HG02623 (cell line): ENCODE data around the gene FILIP1.

Experiments
- ATAC-seq: cut with Tn5 transposase; IDR thresholded peaks from one replicate; pipeline ENCODE4 v1.9.1; 2021; ENCODE audit warnings: moderate library complexity; ENCODE audit not compliant: unreplicated experiment

FILIP1 gene

DNA sequence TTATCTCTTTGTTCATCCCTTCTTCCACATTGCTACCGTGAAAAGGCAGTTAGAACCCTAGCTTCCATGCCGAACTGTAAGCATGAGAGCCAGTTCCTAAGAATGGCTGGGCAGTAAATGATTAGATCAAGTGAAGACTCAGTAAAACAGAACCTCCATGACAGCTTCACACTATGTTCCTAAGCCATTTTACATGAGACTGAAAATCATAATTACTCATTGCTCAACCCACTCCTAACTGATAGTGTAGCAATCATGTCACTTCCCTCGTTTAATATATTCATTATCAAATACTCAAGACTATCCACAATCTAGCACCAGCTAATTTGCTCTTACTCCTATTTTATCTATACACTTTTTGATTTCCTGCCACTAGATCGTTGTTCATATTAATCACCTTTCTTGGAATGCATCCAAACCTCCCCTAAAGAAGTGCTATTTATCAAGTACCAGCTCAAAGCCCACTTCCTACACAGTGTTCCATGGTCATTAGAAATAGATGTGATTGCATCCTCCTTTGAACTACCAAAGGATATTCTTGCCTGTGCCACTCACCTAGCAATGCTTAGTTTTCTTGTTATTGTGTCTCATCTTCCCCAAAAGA is 215.0 kb downstream of the FILIP1 start:
- no peak for ATAC-seq

DNA sequence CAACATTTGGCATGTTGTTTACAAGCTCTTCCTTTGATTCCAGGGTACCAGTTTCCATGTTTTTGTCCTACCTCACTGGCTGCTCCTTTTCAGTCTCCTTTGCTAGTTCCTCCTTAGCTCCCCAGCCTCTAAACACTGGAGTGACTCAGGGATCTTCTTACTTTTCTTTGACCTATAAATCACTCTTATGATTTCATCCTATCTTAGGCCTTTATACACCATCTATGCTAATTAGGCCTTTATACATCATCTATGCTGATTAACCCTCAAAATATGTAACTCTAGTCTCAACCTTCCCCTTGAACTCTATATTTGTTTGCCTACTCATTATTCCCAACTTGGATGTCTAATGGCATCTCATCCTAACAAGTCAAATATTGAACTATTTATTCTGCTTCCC is 218.5 kb downstream of the FILIP1 start:
- no peak for ATAC-seq

DNA sequence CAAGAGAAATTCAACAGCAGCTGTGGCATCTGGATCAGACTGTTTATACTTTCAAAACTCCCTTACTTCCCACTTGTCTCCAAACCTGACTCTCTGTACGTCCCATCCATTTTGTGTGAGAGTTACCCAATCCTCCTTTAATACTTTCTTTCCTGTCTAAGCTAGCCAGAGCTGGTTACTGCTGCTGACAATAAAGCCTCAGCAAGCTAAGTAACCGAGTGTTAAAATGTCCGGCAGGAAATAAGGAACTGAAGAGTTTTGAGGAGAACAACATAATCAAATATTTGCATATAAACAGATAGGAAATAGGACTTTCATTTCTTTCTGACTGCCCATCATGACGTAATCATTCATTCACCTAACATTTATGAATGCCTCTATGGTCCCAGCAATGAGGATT is 220.6 kb downstream of the FILIP1 start:
- no peak for ATAC-seq

DNA sequence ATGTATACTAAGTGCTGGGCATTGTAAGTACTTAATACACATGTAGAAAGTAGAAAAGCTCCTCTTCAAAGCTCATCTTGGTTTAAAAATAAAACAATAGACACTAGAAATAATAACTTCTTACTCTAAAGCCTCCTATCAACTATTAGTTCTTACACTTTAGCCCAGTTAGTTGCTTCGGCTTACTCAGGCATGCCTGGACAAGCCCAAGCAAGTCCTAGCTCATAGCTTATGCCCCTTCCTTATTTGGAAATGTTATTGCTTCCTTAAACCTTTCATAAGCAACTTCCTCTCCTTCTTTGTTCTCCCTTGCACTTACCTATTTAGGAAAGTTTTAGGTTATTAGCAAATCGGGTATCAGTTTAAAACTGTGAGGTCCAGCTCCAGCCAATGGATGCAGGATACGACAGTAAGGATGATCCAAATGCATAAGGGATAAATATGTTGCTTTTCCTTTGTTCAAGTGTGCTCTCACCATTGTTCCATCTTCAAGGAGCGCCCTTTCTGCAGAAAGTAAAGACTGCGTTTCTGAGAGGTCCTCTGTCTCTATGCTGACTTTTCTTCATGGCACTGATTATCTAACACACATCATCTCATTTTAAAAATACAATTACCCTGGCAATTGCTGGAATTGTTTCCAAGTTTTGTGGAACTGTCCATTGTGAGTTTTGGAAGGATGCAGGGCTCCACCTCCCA is 221.3 kb downstream of the FILIP1 start:
- no peak for ATAC-seq

DNA sequence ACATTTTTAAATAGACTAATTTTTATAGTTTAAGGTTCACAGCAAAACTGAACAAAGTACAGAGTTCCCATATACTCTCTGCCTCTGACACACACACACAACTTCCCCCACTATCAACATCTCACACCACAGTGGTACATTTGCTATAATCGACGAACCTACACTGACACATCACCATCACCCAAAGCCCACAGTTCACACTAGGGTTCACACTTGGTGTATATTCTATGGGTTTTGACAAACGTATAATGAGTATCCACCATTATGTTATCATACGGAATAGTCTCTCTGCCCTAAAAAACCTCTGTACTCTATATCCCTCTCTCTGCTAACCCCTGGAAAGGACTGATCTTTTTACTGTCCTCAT is 224.6 kb downstream of the FILIP1 start:
- no peak for ATAC-seq

DNA sequence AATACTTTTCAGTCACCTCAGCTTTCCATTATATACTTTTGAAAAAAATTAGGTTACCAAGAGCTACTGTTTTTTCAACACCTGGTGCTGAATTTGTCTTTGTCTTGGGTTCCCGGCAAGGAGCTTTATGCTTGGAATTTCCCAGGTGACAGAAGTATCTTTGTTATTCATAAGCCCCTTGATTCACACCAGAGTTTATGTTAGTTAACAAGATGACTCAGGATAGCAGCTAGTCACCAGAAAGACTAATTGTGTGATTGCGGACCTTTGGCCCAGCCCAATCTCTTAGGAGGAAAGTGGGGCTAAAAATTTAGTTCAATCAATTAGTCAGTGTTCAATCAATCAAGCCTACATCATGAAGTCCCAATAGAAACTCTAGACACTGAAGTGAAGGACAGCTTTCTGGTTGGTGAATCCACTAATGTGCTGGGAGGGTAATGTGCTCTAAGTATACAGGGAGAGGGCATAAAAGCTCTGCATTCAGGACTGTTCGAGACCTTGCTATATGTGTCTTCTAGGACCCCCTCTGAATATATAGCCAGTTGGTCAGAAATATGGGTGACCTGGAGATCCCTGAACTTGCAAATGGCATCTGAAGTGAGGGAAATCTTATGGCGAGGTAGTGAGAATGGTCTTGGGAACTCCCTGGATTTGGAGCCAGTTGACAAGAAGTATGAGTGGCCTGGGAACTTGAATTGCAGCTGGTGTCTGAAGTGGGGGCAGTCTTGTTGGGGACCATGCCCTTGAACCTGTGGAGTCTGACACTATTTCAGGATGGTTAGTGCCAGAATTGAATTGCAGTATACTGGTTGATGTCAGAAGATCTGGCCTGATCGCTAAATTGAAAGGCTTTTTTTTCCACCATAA is 225.2 kb downstream of the FILIP1 start:
- no peak for ATAC-seq

DNA sequence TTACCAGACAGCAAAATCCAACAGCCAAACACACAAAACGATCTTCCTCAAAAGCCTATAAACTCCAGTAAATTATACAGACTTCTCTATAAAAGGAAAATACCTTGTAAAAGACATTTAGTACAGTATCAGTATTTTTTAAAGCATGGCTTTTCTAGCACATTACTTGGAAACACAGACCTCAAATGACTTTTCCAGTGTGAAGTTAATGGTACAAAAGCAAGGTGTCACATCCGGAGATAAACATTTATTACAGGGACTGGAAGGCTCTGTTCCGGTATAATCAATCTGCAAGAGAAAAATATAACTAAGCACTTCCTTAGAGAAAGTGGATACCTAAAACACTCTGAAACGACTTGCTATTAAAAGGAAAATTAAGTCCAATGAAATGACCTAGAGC is 226.1 kb downstream of the FILIP1 start:
- no peak for ATAC-seq

DNA sequence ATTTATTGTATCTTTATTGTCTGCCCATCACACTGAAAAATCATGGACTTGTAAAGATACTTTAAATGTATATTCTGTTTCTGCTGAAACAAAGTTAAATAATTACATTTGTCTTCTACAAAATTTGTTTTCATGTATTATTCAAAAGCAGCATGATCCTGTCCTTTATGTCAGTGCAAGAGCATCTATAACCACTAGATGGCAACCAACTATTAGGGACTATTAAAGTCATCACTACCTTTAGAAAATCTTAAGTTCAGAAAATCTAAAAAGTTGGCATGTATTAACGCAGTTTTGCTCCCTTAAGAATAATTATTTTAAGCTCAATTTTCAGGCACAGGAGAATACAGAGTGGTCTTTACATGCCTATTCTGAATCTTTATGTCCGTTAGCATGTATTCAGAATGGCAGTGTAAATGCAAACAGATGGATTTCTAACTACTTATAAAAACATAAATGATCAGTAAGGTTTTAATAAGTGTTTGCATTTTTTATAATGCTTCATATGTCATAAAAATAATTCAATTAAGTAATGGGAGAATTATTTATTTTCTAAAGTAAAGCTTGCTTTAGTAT is 226.8 kb downstream of the FILIP1 start:
- peak; percentile 78 for ATAC-seq

DNA sequence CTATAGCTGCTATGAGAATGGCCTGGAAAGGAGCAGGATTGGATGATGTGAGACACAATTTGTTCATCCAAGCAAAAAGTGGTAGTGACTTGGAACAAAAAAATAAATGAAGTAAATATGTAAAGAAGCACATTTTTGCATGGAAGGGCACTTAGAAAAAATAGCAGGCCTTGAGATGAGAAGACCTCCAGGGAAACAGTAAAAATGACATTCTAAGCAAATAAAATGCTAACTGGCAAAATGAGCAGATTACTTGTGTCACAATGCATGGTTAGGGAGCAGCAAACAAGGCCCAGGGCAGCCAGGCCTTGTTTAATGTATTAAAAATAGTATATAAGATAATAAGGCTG is 230.2 kb downstream of the FILIP1 start:
- no peak for ATAC-seq

DNA sequence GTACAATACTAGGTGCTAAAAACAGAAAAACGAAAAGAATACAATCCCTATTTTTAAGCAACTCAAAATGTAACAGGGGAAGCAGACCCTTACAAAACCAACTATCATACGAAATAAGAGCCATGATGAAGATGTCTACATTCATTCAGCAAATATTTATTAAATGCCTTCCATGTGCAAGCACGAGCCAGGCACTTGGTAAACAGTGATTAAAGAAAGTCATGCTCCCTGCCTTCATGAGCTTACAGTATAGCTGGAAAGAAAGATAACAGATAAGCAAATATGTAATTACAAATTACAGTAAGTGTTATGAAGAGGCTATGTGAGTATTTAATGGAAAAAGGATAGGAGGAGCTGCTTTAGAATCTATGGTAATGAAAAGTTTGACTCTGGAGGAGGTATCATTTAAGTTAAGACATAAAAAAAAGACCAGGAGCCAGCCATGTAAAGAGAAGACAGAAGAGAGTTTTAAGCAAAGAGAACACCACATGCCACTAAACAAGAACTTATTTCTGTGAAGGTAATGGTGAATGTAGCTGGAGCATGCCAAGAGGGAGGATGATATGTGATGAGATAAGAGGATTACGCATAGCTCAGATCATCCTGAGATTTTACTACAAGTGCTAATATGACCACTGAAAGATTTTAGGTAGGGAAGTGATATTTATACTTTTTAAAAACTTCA is 230.7 kb downstream of the FILIP1 start:
- ATAC-seq = no peak

DNA sequence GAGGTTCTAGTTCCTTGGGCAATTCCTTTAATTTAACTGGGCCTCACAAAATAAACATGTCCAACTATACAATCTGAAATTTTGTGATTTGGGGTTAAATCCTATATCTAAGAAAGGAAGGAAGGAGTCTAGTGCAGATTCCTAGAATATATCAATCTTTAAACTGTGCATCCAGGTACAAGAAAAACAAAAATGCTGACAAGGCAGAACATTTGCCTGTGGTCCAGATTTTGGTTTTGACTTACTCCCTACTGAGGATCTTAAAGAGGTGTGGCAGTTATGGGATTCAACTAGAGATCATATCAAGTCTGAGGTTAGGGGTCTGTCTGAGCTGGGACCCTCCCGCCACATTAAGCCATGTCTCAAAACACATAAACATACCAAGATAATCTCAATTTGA is 232.3 kb downstream of the FILIP1 start:
- no peak for ATAC-seq

DNA sequence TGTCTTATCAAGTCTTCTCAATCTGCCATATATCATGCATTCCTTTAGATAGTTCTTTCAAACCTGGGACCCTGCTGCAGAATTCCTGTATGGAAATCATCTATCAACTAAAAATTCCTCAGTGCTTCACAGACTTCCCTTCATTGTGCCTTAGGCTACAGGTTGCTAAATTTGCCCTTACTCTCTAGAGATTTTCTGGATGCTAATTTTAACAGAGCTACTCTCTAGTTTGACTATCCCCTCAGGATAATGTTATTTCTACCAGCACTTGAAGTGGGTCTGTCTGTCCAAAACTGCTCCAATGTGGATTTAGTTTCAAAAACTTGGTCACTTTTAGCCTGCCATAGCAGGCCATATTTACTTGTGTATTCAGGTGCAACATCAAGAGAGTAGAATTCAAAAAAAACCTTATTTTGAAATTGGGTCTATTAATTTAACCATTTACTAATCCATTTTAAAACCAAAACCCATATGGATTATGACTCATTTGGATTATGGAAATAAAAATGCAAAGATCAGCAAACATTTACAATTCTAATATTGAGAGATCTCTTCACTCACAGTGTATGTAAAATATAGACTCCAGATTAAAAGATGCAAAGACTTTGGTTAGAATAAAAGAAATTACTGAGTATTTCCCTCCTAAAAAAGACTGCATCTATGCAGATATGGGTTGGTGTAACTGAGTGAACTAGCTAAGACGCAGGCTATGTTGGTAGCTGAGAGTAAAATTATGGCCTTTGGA is 236.1 kb downstream of the FILIP1 start:
- ATAC-seq = no peak

DNA sequence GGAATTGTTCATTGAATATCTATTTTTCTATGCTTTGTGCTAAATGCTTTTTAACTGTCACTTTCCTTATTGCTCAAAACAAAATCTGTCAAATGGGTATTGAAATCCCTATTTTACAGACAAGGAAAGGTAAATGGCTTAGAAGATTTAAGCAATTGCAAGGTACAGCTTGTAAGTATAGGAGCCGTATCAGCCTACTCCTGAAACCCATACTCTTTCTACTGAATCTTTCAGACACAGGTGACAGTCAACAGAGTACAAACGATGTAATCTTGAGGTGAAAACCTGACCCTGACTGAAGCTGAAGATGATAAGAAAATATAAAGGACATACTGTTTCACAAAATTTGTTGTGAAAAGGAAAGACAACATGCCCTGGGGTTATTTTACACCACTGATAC is 243.0 kb downstream of the FILIP1 start:
- no peak for ATAC-seq

DNA sequence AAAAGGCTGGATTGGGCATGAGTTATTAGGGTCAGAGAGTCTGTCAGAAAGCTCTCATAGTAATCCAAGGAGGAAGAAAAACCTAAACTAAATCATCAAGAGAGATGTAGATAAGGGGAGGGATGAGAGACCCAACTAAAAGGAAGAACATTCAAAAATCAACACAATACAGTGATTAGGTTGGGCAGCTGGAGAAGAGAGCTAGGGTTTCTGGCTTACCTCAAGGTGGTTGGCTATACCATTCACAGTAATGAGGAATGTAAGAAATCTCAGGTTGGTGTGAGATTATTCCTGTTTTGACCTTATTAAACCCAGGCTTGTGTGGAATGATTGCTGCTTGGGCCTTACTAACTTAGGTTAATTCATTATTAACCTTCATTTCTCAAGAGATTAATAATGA is 243.8 kb downstream of the FILIP1 start:
- ATAC-seq = no peak

DNA sequence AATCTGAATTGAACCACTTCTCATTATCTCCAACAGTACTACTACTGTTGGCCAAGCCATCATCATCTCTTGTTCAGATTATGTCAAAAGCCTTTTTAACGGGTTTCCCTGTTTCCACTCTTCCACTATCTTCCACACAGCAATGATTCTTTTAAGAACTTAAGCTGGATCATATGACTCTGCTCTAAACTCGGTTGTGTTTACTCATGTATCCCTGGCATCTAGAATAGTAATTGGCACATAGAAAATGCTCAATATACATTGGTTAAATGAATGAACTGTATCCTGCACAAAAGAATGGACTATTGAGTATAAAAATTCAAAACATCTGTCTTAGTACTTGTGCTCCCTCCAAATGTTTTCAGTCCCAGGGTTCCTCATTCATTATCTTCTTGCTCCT is 247.2 kb downstream of the FILIP1 start:
- ATAC-seq = no peak

DNA sequence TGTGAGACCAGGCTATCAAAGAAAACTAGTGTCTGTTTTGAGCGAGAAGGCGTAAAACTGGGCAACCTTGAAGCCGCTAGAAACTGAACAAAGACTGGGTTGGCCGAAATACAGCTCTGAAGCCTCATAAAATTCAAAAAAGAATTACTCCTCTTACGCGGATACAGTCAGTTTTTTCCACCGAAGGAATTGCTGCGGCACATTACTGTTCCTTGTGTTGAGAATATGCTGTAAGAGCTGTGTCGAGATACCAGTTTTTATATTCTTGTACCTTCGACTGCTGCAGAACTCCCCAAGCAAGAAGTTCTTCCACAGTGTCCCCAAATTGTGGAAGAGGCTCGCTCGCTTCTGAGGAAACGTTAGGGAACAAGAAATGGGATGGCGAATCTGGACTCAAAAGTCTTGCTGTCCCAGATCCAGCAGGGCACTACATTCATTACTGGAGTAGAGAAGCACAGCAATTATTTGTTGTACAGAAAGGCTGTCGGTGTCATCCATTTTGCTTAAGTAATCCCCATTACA is 249.5 kb downstream of the FILIP1 start:
- no peak for ATAC-seq

DNA sequence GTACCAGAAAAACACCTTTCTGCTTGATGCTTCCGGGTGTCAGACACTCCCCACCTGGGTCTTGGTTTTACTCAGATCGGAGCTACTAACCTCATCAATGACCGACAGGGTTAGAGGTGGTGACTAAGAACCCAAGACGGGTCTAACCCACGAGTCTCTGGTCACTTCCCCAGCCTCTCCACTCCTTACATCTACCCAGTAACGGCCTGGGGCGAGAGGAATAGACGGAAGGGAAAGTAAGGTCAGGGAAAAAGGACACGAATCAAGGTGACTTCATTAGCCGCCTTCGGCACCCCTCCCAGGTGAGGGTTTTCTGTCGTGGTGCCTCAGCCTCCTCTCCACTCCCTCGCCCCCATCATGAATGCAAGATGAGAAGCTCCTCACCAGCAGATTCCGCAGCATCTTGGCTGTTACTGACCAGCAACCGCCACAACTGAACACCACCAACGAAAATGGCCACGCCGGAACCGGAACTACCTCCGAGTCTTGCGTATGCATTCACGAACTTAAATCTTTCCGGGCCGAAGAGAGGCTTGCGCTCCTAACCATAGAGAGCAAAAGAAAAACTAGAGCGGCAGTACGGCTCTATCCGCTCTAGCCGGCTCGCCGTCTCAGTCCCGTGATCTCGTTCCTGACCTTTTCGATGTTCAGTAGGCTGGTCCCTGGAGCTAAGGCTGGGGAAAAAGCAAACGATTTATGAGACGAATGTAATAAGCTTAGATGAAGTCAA is 250.1 kb downstream of the FILIP1 start, which contains the start of gene COX7A2:
Gene COX7A2, minus strand, starts transcription at position 469 of the 730 bp plus-strand sequence. Its CDS starts 67 bp downstream, at position 402.
- ATAC-seq = peak; percentile 97
